Stimulated activated CD8-positive, alpha-beta memory T cell treated with anti-CD3 and anti-CD28 coated beads, Interleukin-2, amount 100 ng/mL, for 48 hours (primary cell): Measurements from ENCODE around the gene RNU1-2.
"Not testable (repeated sequence)": the region's sequence is repeated elsewhere in the genome, so short reads cannot be mapped to it uniquely, and the experiment has no call there.

Experiments used
- DNase-seq, 2 donors: peaks; one replicate each; pipeline ENCODE4 v3.0.0-alpha.2; 2020; ENCODE audit warnings: low read depth in 2 of 2

RNU1-2 gene

DNA sequence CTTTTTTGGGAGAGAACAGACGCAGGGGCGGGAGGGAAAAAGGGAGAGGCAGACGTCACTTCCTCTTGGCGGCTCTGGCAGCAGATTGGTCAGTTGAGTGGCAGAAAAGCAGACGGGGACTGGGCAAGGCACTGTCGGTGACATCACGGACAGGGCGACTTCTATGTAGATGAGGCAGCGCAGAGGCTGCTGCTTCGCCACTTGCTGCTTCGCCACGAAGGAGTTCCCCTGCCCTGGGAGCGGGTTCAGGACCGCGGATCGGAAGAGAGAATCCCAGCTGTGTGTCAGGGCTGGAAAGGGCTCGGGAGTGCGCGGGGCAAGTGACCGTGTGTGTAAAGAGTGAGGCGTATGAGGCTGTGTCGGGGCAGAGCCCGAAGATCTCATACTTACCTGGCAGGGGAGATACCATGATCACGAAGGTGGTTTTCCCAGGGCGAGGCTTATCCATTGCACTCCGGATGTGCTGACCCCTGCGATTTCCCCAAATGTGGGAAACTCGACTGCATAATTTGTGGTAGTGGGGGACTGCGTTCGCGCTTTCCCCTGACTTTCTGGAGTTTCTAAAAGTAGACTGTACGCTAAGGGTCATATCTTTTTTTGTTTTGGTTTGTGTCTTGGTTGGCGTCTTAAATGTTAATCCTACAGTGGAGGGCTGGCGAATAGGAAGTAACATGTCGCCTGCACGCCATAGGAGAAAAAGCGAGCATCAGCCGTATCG lies at the start of gene RNU1-2:
RNU1-2 (plus strand) TSS at position 383 of the 718 bp plus-strand sequence.
- peak; percentile 57 to 76 for DNase-seq

DNA sequence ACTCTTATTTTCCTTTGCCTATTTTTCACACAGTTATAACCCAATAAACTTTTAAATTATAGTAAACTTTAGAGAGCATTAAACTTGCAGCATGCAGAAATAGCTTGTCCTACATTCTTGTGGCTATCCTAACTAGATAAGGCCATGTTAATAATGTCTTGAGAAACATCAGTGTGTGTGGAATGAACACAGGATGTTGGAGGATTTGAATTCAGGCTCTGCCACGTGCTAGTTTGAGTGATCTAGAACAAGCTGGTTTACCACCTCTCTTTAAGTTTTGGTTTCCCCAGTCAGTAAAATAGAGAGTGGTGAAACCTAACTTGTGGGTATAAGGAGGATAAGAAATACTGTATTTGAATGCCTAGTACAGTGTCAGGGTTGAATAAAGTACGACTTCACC lies 39.6 kb upstream of the RNU1-2 start:
- not testable (repeated sequence) for DNase-seq

DNA sequence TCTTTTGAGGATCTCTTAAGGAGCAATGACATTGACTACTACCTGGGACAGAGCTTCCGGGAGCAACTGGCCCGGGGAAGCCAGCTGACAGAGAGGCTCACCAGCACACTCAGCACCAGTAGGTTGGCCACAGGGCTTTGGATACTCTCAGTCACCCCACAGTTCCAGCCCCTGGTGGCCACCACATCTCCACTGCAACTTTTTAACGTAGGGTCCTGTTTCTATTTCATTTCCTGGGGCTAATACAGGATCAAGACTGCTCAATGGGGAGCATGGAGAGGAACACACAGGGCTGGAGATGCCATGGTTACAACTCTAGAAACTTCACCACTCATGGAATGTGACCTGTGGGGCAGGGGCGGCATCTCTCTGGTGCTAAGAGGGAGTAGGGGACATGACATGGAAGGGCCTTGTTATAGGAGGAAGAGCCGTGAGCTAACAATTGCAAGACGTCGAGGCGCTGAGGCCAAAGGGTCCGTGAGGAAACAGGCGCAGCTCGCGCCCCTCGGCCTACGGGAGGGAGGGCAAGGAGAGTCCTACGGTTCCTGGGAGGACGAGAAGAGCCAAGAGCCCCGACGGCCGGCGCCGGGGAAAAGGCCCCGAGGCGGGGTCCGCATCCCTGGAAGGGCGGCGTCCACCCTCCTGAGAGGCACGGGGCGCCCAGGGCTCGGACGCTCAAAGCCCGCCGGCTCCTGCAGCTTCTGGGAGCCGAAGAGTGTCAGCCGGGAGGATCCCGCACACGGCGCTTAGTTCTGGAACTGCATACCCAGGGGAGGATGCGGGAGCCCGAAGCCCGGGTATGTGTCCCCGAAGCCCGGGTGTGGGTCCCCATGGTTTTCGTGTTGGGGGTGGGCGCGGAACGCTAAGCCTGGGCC lies 36.4 kb upstream of the RNU1-2 start:
- not testable (repeated sequence) for DNase-seq

DNA sequence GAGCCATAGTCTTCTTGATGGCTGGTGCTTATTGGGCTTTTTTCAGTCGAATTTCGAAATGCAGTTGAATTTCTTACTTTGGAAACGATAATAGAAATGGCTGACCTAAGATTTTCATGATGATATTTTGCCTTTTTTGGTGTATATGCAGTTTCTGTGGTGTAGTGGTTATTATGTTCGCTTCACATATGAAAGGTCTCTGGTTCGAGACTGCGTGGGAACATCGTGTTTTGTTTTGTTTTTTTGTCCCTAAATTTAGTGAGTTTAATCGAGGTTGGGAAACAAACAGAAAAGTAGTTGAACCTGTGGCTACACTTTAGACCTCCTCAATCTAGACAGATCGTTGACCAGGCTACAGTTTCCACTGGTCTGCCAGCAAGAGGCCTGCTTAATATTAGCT lies 35.7 kb upstream of the RNU1-2 start:
- DNase-seq, result not testable (repeated sequence)

DNA sequence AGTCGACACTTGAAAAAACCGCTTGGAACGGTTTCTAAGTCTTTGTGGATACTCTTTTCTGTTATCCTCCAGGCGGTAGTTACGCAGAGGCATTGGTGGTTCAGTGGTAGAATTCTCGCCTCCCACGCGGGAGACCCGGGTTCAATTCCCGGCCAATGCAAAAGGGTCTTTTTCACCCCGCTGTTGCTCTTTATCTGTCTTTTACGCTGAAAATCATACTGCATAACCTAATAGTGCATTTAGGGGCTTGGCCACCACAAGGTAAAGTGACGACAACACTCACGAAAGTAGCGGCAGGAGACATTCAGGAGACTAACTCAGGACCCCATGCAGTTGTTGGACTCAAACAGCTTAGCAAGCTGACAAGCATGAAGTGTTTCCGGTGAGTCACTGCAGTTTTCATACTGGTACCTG lies 33.9 kb upstream of the RNU1-2 start:
- DNase-seq, result peak in 1 of 2 donors; percentile 21

DNA sequence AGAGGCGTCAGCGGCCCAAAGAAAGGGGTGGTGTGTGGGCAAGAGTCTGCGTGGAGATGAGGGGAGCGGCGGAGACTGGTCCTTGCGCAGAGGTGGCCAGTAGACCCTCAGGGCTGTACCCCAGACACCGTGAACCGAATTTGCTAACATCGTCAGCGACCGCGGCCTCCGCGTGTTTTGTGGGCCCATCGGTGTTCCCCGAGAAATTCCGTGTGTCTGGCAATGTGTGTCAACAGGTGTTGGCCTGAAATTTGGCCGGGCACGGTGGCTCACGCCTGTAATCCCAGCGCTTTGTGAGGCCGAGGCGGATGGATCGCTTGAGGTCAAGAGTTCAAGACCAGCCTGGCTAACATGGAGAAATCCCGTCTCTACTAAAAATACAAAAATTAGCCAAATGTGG lies 33.4 kb upstream of the RNU1-2 start:
- not testable (repeated sequence) for DNase-seq

DNA sequence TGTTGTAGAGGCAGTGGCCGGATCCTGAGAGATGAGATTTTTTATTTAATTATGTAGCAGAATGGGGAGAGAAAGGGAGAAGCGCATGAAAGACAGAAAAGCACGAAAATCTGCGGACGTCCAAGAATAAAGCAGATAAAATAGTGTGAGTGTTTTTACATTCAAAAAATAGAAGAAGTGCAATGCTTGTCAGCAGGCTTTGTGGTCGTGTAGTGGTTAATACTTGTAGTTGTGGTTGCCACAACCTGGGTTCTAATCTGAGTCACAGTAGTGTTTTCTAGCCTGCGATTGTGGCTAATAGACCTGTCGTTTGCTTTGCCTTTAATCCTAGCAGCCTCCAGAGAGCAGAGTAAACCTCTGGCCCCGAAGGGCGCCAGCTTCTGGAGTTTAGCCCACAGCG lies 32.8 kb upstream of the RNU1-2 start:
- DNase-seq, result not testable (repeated sequence)

DNA sequence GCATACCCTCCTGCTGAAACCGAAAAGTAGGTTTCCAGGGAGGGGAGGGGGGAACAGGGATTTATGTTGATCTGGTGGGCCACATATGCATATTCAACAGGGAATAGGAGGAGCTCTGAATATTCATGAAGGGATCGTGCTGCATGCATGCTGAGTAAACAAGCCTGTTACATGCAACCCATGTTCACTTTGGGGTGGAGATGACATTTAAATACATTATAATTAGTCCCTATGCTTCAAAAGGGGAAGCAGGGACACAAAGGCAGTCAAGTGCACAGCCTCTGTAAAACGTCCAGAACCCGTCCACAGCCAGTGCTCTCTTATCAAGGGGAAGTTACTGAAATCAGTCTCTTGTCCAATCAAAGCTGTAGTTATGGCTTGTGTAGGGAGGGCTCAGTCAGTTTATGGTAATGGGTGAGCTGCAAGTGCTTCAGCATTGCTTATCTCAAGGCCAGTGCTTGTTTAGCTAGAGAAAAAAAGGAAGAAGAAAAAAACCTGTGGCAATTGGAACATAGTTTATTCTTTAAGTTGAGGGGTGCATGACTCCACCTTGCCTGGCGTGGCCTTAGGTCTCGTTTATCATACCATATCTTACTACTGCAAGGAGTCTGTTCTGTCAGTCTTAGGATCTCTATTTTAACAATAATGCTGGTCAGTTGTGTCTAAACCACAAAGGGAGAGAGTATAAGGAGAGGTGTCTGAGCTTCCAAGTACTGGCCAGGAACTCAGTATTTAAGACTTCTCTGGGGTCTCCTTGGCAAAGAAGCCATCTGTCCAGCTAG lies 28.7 kb upstream of the RNU1-2 start:
- DNase-seq, result not testable (repeated sequence)

DNA sequence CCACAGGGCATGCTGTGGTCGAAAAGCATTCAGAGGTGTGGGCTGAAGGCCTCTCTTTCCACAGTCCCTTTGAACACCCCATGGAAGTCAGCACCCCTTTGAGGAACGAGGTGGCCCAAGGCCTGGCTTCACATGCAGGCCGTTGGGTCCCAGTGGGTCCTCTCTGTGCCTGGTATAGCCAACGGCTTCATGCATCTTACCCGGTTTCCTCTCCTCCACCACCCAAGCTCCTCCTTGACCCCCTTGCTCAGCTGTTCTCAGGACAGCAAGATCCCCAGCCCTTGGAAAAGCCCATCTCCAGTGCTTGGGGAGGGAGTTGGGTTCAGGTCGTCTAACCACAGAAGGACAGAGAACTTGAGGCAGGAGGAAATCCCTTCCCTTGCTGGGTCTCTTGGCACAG lies 27.0 kb upstream of the RNU1-2 start:
- DNase-seq, result not testable (repeated sequence)

DNA sequence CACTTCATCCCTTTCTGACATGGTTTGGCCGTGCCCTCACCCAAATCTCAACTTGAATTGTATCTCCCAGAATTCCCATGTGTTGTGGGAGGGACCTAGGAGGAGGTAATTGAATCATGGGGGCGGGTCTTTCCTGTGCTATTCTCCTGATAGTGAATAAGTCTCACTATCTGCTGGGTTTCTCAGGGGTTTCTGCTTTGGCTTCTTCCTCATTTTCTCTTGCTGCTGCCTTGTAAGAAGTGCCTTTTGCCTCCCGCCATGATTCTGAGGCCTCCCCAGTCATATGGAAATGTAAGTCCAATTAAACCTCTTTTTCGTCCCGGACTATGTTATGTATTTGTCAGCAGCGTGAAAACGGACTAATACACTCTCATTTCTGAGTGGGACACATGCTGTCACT lies 25.8 kb upstream of the RNU1-2 start:
- not testable (repeated sequence) for DNase-seq

DNA sequence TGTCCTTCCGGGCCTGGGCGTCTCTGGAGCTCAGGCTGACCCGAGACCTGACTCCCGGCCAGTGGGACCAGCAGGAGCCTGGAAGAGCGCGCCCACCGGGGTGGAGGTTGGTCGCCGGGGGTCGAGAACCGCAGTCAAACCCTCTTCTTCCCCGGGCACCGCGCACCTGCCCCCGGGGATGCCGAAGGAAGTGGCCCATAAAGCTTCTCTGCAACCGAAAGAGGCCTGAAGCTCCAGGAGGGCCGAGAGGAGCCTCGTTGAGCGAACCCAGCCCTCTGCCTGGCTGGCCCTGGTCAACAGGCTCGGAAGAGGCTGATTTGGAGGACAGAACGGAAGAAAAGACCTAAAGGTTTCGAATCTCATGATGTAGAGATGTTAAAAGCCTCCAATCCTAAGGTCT lies 24.6 kb upstream of the RNU1-2 start:
- DNase-seq, result not testable (repeated sequence)

DNA sequence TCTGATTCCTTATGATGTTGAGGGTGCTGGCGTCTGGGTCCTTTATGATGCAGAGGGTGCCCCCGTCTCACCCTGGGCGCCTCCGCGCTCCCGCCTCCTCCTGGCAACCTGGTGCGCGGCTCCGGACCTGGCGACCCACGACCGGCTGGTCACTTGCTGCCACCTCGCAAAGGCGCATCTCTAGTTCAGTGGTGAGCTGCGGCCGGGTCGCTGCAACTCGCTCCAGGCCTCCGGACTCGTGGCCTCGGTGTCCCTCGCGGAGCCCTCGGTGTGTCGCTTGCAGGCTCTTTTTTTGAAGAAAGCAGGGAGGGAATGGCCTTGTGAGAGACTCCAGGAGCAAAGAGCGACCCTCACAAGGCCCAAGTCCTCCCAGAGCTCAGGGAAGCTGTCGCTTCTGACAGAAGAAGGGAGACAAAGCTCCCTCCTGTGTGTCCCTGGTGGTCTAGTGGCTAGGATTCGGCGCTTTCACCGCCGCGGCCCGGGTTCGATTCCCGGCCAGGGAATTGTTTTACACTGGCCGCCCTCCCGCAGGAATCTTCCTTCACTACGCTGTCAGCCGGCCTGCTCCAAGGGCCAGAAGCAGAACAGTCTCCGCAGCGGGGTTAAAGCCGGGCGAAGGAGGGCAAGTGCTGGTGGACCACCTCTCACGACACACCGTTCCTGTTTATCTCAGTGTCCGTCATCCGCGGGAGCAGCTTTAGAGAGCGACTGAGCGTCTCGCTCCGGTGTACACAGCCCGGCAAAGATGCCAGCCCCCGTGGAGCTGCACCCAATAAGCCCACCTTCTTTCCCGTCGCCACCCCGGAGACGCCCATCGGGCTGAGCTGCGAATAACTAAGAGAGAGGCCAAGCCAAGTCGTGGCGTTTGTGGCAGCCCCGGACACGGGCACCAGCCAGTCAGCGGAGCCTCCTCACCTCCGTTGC lies 23.4 kb upstream of the RNU1-2 start:
- peak; percentile 45 to 64 for DNase-seq

DNA sequence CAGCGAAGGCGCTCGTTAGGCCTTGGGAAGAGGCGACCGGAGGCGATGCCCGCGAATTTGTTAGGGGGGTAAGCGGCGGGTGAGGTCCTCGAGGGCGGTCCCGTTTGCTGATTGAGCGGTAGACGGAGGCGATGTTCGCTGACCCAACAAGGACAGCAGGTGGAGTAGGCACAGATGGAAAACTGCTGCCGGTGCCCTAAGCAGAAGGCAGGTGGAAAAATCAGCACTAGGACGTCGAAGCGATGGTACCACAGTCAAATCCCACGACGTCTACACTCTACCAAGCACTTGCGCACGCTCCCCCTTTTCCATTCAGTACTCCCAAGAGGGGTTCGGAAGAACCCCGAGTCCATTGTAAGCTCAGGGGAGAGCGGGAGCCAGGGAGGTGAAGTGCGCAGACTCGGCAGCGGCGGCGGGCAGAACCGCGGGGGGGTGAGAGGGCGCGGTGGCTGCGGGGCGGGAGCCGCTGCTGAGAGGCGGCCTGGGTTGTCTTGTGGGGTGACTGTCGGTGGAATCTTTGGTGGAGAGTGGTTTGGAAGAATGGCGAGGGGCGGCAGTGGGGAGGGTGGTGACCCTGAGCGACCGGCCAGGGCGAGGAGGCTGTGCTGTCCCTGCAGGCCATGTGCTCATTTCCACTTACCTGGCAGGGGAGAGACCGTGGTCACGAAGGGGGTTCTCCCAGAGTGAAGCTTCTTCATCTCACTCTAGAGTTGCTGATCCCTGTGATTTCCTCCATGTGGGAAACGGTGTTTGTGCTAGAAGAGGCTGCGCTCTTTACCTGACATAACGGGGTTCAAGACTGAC lies 22.5 kb upstream of the RNU1-2 start:
- not testable (repeated sequence) for DNase-seq

DNA sequence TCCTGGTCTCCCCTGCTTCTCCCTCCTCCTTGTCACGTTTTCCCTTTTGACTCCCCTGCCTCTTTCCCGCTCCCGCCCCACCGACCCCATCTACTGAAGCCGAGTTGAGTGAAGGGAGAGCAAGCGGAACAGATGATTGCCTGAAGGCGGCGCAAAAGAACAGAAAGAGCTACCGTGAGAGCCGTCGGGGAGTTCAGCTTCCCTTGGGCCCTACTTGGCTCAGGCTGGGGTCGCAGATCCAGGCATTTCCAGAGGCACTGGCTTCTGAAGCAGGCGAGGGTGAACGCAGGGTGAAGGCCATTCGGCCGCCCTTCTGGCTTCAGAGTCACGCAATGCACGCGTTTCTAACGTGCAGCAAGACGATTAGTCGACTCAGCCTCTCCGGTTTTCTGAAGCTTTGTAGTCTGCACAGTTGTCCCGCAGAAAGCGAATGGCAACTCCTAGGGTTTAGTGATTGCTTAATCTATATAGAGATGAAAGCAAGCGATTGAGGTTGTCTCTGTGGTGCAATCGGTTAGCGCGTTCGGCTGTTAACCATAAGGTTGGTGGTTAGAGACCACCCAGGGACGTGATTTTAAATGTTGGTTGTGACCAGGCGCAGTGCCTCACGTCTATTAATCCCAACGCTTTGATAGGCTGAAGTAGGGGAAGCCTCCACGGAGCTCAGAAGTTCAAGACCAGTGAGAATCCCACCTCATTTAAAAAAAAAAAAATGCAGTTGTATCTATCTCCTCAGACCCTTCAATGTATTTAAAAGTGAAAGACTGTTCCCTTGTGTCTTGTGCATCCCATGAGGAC lies 20.6 kb upstream of the RNU1-2 start:
- DNase-seq, result not testable (repeated sequence)

DNA sequence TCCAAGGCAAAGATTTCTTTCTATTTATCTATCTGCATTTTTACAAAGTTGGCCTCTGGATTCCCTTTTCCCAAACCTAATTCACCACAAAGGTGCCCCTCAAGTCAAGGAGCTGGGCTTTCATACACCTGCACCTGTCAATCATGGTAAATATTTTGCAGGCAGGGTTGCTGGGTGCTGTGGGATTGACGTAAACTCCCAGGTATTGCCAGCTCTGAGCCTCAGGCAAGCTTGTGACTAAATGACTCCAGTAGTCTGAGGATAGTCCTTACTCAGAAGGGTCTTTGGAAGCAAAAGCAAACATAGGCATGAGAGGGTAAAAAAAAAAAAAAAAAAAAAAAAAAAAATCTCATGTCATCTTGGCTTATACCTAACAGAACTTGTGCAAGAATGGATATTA lies 14.0 kb upstream of the RNU1-2 start:
- not testable (repeated sequence) for DNase-seq

DNA sequence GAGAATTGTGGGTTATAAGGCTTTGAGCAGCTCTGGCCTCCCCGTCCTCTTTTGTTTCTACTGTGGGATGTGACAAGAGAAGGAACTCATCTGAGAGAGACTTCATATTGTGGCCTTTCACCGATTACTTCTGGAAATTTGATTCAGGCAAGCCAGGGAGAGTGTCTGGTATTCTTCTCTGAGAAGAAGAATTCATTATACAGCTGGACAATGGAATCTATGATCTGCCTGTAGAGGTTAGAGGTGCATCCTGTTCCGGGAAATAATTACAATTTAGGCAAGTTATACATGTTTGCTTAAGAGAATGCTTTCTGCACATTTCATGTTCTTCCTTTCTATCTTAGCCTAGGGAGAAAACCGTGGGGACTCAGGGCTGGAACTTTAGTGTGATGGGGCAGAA lies 12.8 kb upstream of the RNU1-2 start:
- DNase-seq, result no peak

DNA sequence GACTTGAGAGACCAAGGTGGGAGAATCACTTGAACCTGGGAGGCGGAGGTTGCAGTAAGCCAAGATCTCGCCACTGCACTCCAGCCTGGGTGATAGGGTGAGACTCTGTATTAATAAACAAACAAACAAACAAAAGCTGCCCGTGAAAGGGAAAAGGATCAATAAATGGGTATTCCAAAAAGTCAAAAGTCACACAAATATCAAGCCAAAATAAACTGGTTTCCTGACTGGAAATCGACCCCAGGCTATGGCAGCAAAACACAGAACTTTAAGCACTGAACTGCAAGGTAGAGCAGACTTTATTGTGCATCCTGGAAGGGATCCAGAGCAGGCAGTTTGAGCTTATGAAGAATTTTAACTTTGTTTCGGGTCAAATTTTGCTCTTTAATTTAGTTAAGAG lies 11.3 kb upstream of the RNU1-2 start:
- not testable (repeated sequence) for DNase-seq

DNA sequence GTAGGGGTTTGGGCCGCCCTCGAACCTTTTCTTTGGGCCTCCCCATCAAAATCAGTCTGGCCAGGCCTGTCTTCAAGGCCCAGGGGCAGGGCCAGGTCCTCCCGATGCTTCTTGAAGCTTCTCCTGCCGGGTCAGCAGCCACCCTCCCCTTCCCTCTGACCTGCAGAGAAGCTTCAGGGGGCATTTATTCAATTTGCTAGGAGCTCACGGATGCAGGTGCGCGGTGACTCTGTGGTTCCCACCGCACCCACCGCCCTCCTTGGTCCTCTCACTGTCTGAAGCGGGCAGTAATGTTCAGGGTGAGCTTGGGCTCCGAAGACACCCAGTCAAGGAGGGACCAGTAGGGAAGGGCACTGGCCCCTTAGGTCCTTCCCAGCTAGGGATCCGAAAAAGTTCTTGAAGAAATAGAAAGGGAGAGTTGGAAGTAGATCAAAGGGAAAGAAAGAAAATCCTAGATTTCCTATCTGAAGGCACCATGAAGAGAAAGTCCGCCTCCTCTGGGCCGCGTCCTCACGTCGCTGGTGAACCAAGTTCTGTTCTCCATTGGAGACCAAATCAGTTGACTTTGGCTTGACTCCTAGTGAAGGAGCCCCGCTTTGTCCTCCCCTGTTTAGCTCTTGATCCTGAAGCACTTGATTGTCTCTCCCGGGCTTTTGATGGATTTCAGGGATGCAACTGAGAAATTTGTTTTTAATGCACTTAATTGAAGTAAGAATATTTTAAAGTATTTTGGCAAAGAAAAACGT lies 8.7 kb upstream of the RNU1-2 start:
- no peak for DNase-seq
